Measurements from ENCODE around the gene SPTLC1. TPM values are rescaled to one million over a fixed set of nuclear protein-coding genes. Genes with fewer than 3 reads are reported as not detected.
A peak's percentile ranks its signal among the peaks of the same experiment; 100 is the strongest.

The SPTLC1 gene
- total and polyA plus RNA-seq, 2 of the 8 experiments (the other 6 are each of a cell fraction or from before 2014, with no cell fraction given): 34.2 to 62.1 TPM

- TF ChIP-seq CHD1 (IDR thresholded peaks at IDR 0.05; ENCODE audit: low read depth, low read length): no peak
- no peak for TF ChIP-seq HDAC6 (IDR thresholded peaks at IDR 0.05; ENCODE audit: low read depth, low read length)
- TF ChIP-seq POLR2AphosphoS5 (IDR thresholded peaks at IDR 0.05; ENCODE audit: low read depth, low read length): peak; percentile 19; the same call in 1 of the 2 replicates
- TF ChIP-seq EZH2 (IDR thresholded peaks at IDR 0.05; ENCODE audit: low read depth, low read length, severe bottlenecking): no peak
- TF ChIP-seq EGR1 (IDR thresholded peaks at IDR 0.05; ENCODE audit: borderline replicate concordance, low read depth, low read length): no peak
- no peak for TF ChIP-seq CTBP2 (IDR thresholded peaks at IDR 0.05; ENCODE audit: borderline replicate concordance, insufficient read depth, insufficient read length, low read length)
- TF ChIP-seq NRF1 (IDR thresholded peaks at IDR 0.05; ENCODE audit: low read depth, low read length): no peak
- no peak for TF ChIP-seq NANOG (IDR thresholded peaks at IDR 0.05; ENCODE audit: insufficient read depth, low read depth, low read length, poor library complexity, severe bottlenecking)
- no peak for TF ChIP-seq SUZ12 (IDR thresholded peaks at IDR 0.05; ENCODE audit: low read length)
- TF ChIP-seq SP4 (IDR thresholded peaks at IDR 0.05; ENCODE audit: low read length): no peak
- no peak for TF ChIP-seq EP300 (IDR thresholded peaks at IDR 0.05; ENCODE audit: borderline replicate concordance in 1 of 2, low read depth in 2 of 2, low read length in 2 of 2)
- no peak for TF ChIP-seq SAP30 (IDR thresholded peaks at IDR 0.05; ENCODE audit: insufficient read depth, insufficient replicate concordance, low read length)
- TF ChIP-seq RFX5 (IDR thresholded peaks at IDR 0.05; ENCODE audit: borderline replicate concordance, low read depth, low read length): no peak
- no peak for TF ChIP-seq GTF2F1 (IDR thresholded peaks at IDR 0.05; ENCODE audit: borderline replicate concordance, low read depth, low read length)
- TF ChIP-seq RNF2 (IDR thresholded peaks at IDR 0.05; ENCODE audit: borderline replicate concordance, low read depth, low read length, missing control alignments, poor library complexity, severe bottlenecking): no peak
Observed at GRCh38 chr9:92133949-92134604, 18.9 kb upstream of the SPTLC1 start (continued).
